Panc1 (cell line): ENCODE data around the gene NECTIN1.

Source experiments
- CTCF ChIP-seq: fragments of 450-650 bp; IDR thresholded peaks from 2 replicates; pipeline ENCODE4 v1.5.1; 2017; ENCODE audit warnings: mild to moderate bottlenecking
- POLR2AphosphoS5 ChIP-seq: IDR thresholded peaks from 2 replicates; pipeline ENCODE4 v1.6.1; 2012; ENCODE audit warnings: mild to moderate bottlenecking, low read depth, low read length, moderate library complexity
- REST ChIP-seq, 2 experiments: IDR thresholded peaks; 2 replicates each; pipeline ENCODE4 v1.6.1; 2011 to 2012; ENCODE audit warnings: low read depth in 2 of 2, control low read depth in 1 of 2, low read length in 1 of 2, mild to moderate bottlenecking in 1 of 2, moderate library complexity in 1 of 2; ENCODE audit not compliant: insufficient read depth in 1 of 2

- TF ChIP-seq CTCF (no peak), REST (IDR thresholded peaks at IDR 0.05; ENCODE audit: insufficient read depth in 1 of 2, low read depth in 2 of 2, low read length in 1 of 2) (no peak), POLR2AphosphoS5 (no peak)
Measured at GRCh38 chr11:119706887-119707286, 22.1 kb downstream of the NECTIN1 start.
